Activated T-helper 2 cell treated with anti-CD3 and anti-CD28 coated beads, Interferon-gamma antibody, Interleukin-2, Interleukin-4, amounts not matched to agents 10 μg/mL and 5 μg/mL and 100 μg/mL, durations not matched to agents 14 hours and 24 hours and 36 hours (primary cell): ENCODE measurements around the gene TAF3. TPM values are rescaled to one million over a fixed set of nuclear protein-coding genes. Genes with fewer than 3 reads are reported as not detected.
"Not testable (repeated sequence)": the region's sequence is repeated elsewhere in the genome, so short reads cannot be mapped to it uniquely, and the experiment has no call there.

Experiments used
- DNase-seq: peaks from one replicate; pipeline ENCODE4 v3.0.0; 2021; ENCODE audit warnings: low spot score
- H3K27ac Mint-ChIP-seq: one replicate; pipeline ENCODE4 v1.8.0; 2021; ENCODE audit warnings: mixed read lengths
- H3K27me3 Mint-ChIP-seq: one replicate; pipeline ENCODE4 v1.8.0; 2021; ENCODE audit warnings: low read depth, mixed read lengths
- H3K36me3 Mint-ChIP-seq: one replicate; pipeline ENCODE4 v1.8.0; 2021; ENCODE audit warnings: low read depth, mixed read lengths
- H3K4me1 Mint-ChIP-seq: one replicate; pipeline ENCODE4 v1.8.0; 2021; ENCODE audit warnings: low read depth, mixed read lengths
- H3K4me3 Mint-ChIP-seq: one replicate; pipeline ENCODE4 v1.8.0; 2021; ENCODE audit warnings: low read depth, mild to moderate bottlenecking, moderate library complexity, mixed read lengths
- H3K9me3 Mint-ChIP-seq: one replicate; pipeline ENCODE4 v1.8.0; 2021; ENCODE audit warnings: mixed read lengths
- intact Hi-C: fragments of 100-400 bp; cut with micrococcal nuclease; formaldehyde crosslinking; loops from one replicate; pipeline ENCODE4 v1.15.1; 2023
- total RNA-seq: library from RNA; stranded (reverse); gene quantifications from 2 replicates; pipeline ENCODE4 v1.2.3, GENCODE V29; 2022

The TAF3 gene
- total RNA-seq, 1 donor from 2014 or later = 17.4 TPM

GRCh38 chr10:7794251-7795026 is 23.9 kb upstream of the TAF3 start:
- Mint-ChIP-seq H3K36me3 (peaks cover 67% of the 10 kb centered on the region), H3K9me3 (no peaks in the 10 kb centered on the region), H3K4me3 (no peak overlapping the region), H3K27ac (peak overlapping the region; percentile 11), H3K27me3 (no peaks in the 10 kb centered on the region), H3K4me1 (peaks cover 59% of the 10 kb centered on the region)
- intact Hi-C loops = no loop called here
- no peak for DNase-seq

GRCh38 chr10:7795605-7796004 is 22.7 kb upstream of the TAF3 start:
- Mint-ChIP-seq H3K4me3 (no peak overlapping the region), H3K36me3 (peaks cover 71% of the 10 kb centered on the region), H3K27me3 (no peaks in the 10 kb centered on the region), H3K9me3 (no peaks in the 10 kb centered on the region), H3K27ac (peak overlapping the region; percentile 3), H3K4me1 (peaks cover 51% of the 10 kb centered on the region)
- intact Hi-C loops = no loop called here
- DNase-seq = no peak

- H3K27me3 Mint-ChIP-seq = no peaks in the 10 kb centered on the region
- intact Hi-C loops = no loop called here
- H3K36me3 Mint-ChIP-seq = peaks cover 69% of the 10 kb centered on the region
- no peak for DNase-seq
- H3K9me3 Mint-ChIP-seq = no peaks in the 10 kb centered on the region
- peaks cover 40% of the 10 kb centered on the region for H3K4me1 Mint-ChIP-seq
- H3K4me3 Mint-ChIP-seq = no peak overlapping the region
- peak overlapping the region; percentile 64 for H3K27ac Mint-ChIP-seq
Observed at GRCh38 chr10:7797582-7797981, 20.7 kb upstream of the TAF3 start.

- H3K9me3 Mint-ChIP-seq = no peaks in the 10 kb centered on the region
- H3K27ac Mint-ChIP-seq = no peak overlapping the region
- no peak overlapping the region for H3K4me3 Mint-ChIP-seq
- H3K36me3 Mint-ChIP-seq = peaks cover 71% of the 10 kb centered on the region
- no peak for DNase-seq
- intact Hi-C loops = no loop called here
- no peaks in the 10 kb centered on the region for H3K27me3 Mint-ChIP-seq
- H3K4me1 Mint-ChIP-seq = peaks cover 5% of the 10 kb centered on the region
Observed at GRCh38 chr10:7802606-7803005, 15.7 kb upstream of the TAF3 start.

GRCh38 chr10:7804216-7804615 is 14.1 kb upstream of the TAF3 start:
- Mint-ChIP-seq H3K4me1 (no peaks in the 10 kb centered on the region), H3K4me3 (no peak overlapping the region), H3K27ac (peak overlapping the region; percentile 9), H3K36me3 (peaks cover 63% of the 10 kb centered on the region), H3K9me3 (no peaks in the 10 kb centered on the region), H3K27me3 (no peaks in the 10 kb centered on the region)
- intact Hi-C loops = no loop called here
- DNase-seq = no peak

- H3K27me3 Mint-ChIP-seq = no peaks in the 10 kb centered on the region
- DNase-seq = no peak
- no peaks in the 10 kb centered on the region for H3K4me1 Mint-ChIP-seq
- H3K9me3 Mint-ChIP-seq = no peaks in the 10 kb centered on the region
- no peak overlapping the region for H3K27ac Mint-ChIP-seq
- H3K4me3 Mint-ChIP-seq = no peak overlapping the region
- peaks cover 58% of the 10 kb centered on the region for H3K36me3 Mint-ChIP-seq
- intact Hi-C loops = no loop called here
Observed at GRCh38 chr10:7804741-7805140, 13.6 kb upstream of the TAF3 start.

- Mint-ChIP-seq H3K27me3 (no peaks in the 10 kb centered on the region), H3K36me3 (peaks cover 27% of the 10 kb centered on the region), H3K9me3 (no peaks in the 10 kb centered on the region), H3K4me3 (no peak overlapping the region), H3K4me1 (no peaks in the 10 kb centered on the region), H3K27ac (no peak overlapping the region)
- intact Hi-C loops = no loop called here
- no peak for DNase-seq
Observed at GRCh38 chr10:7808686-7809267, 9.5 kb upstream of the TAF3 start.

- Mint-ChIP-seq H3K27me3 (peaks cover 3% of the 10 kb centered on the region), H3K9me3 (no peaks in the 10 kb centered on the region), H3K4me3 (no peak overlapping the region), H3K36me3 (peaks cover 11% of the 10 kb centered on the region), H3K4me1 (no peaks in the 10 kb centered on the region), H3K27ac (no peak overlapping the region)
- no peak for DNase-seq
- intact Hi-C loops = no loop called here
Observed at GRCh38 chr10:7810443-7810842, 7.9 kb upstream of the TAF3 start.

GRCh38 chr10:7811000-7811399 is 7.3 kb upstream of the TAF3 start:
- Mint-ChIP-seq H3K4me3 (no peak overlapping the region), H3K36me3 (peaks cover 10% of the 10 kb centered on the region), H3K9me3 (no peaks in the 10 kb centered on the region), H3K4me1 (no peaks in the 10 kb centered on the region), H3K27me3 (peaks cover 3% of the 10 kb centered on the region), H3K27ac (no peak overlapping the region)
- DNase-seq = no peak
- intact Hi-C loops = no loop called here

- H3K9me3 Mint-ChIP-seq, intact Hi-C loops, H3K4me1 Mint-ChIP-seq, H3K4me3 Mint-ChIP-seq, H3K27me3 Mint-ChIP-seq, DNase-seq, H3K27ac Mint-ChIP-seq, H3K36me3 Mint-ChIP-seq: not testable (repeated sequence)
Observed at GRCh38 chr10:7811743-7812142, 6.6 kb upstream of the TAF3 start.

- H3K27me3 Mint-ChIP-seq = peaks cover 8% of the 10 kb centered on the region
- no peak overlapping the region for H3K27ac Mint-ChIP-seq
- H3K4me3 Mint-ChIP-seq = no peak overlapping the region
- H3K36me3 Mint-ChIP-seq = no peaks in the 10 kb centered on the region
- DNase-seq = no peak
- intact Hi-C loops = no loop called here
- peaks cover 6% of the 10 kb centered on the region for H3K4me1 Mint-ChIP-seq
- H3K9me3 Mint-ChIP-seq = no peaks in the 10 kb centered on the region
Observed at GRCh38 chr10:7813481-7813880, 4.8 kb upstream of the TAF3 start.

GRCh38 chr10:7817576-7817975 is 729 bp upstream of the TAF3 start:
- no peak overlapping the region for H3K27ac Mint-ChIP-seq
- H3K9me3 Mint-ChIP-seq = no peaks in the 10 kb centered on the region
- H3K4me1 Mint-ChIP-seq = peaks cover 24% of the 10 kb centered on the region
- peaks cover 8% of the 10 kb centered on the region for H3K36me3 Mint-ChIP-seq
- peaks cover 8% of the 10 kb centered on the region for H3K27me3 Mint-ChIP-seq
- DNase-seq = no peak
- peak overlapping the region; percentile 98 for H3K4me3 Mint-ChIP-seq
- intact Hi-C loops = no loop called here

GRCh38 chr10:7817984-7818294 is 366 bp upstream of the TAF3 start:
- intact Hi-C loops = loop anchor here (1.0 kb wide), 1 partner anchor 30 kb away; the partner anchor contains the start of gene ATP5F1C
- Mint-ChIP-seq H3K9me3 (no peaks in the 10 kb centered on the region), H3K27me3 (peaks cover 8% of the 10 kb centered on the region), H3K27ac (peak overlapping the region; percentile 91), H3K4me3 (peak overlapping the region; percentile 98), H3K4me1 (peaks cover 24% of the 10 kb centered on the region), H3K36me3 (peaks cover 8% of the 10 kb centered on the region)
- DNase-seq = no peak
